GM21381 (cell line): Measurements from ENCODE around the gene CRELD1.
"Not testable (repeated sequence)": the region's sequence is repeated elsewhere in the genome, so short reads cannot be mapped to it uniquely, and the experiment has no call there.

Source experiments
- ATAC-seq: cut with Tn5 transposase; IDR thresholded peaks from one replicate; pipeline ENCODE4 v1.9.1; 2021; ENCODE audit warnings: mild to moderate bottlenecking, moderate library complexity; ENCODE audit not compliant: unreplicated experiment

The CRELD1 gene

GRCh38 chr3:9934235-9934621 is 594 bp downstream of the CRELD1 start:
- no peak for ATAC-seq

GRCh38 chr3:9934993-9935392 is 1.4 kb downstream of the CRELD1 start:
- ATAC-seq, result no peak

GRCh38 chr3:9935966-9936510 is 2.4 kb downstream of the CRELD1 start:
- ATAC-seq, result no peak

- ATAC-seq, result no peak
These were observed 4.0 kb downstream of the CRELD1 start for GRCh38 chr3:9937486-9938238.

- ATAC-seq, result no peak
These were observed 5.3 kb downstream of the CRELD1 start for GRCh38 chr3:9938966-9939365.

GRCh38 chr3:9939906-9940305 is 6.3 kb downstream of the CRELD1 start:
- ATAC-seq, result not testable (repeated sequence)

GRCh38 chr3:9940746-9941145 is 7.1 kb downstream of the CRELD1 start:
- no peak for ATAC-seq

GRCh38 chr3:9942164-9942563 is 8.5 kb downstream of the CRELD1 start:
- ATAC-seq, result no peak

GRCh38 chr3:9942934-9943690 is 9.5 kb downstream of the CRELD1 start:
- no peak for ATAC-seq

- ATAC-seq, result no peak
These were observed 10.6 kb downstream of the CRELD1 start for GRCh38 chr3:9944271-9944670.

- ATAC-seq, result no peak
These were observed 11.7 kb downstream of the CRELD1 start for GRCh38 chr3:9945358-9945757.

GRCh38 chr3:9946112-9947024 is 12.7 kb downstream of the CRELD1 start:
- no peak for ATAC-seq

GRCh38 chr3:9947025-9947995 is 13.7 kb downstream of the CRELD1 start:
- no peak for ATAC-seq

GRCh38 chr3:9948586-9948985 is 15.0 kb downstream of the CRELD1 start:
- no peak for ATAC-seq

GRCh38 chr3:9949115-9949514 is 15.5 kb downstream of the CRELD1 start:
- ATAC-seq, result no peak

- no peak for ATAC-seq
These were observed 16.0 kb downstream of the CRELD1 start for GRCh38 chr3:9949626-9950025.

- no peak for ATAC-seq
These were observed 17.5 kb downstream of the CRELD1 start for GRCh38 chr3:9951126-9951525.

- ATAC-seq, result no peak
These were observed 17.9 kb downstream of the CRELD1 start for GRCh38 chr3:9951598-9951961.

GRCh38 chr3:9951962-9952805 is 18.6 kb downstream of the CRELD1 start, which contains the start of gene PRRT3:
TSS of gene PRRT3 (minus strand) at chr3:9952408. CDS start at chr3:9950115, 2,293 bp downstream.
- peak; percentile 63 for ATAC-seq
